Renal cortical epithelial cell (primary cell): ENCODE measurements around the gene FARS2. TPM values are rescaled to one million over a fixed set of nuclear protein-coding genes. Genes with fewer than 3 reads are reported as not detected.

Experiments used
- DNase-seq: peaks from one replicate; pipeline ENCODE4 v3.0.0-alpha.2; 2011; ENCODE audit warnings: low read depth
- total RNA-seq: library from RNA; depleted of rRNA; stranded (reverse); fragments of >200 nt; gene quantifications from 2 replicates; pipeline ENCODE4 v1.2.3, GENCODE V29; 2014

FARS2 gene
- total RNA-seq, 1 donor from 2014 or later, result 27.9 TPM

- peak; percentile 17 for DNase-seq
These were observed 63.9 kb downstream of the FARS2 start for GRCh38 chr6:5325173-5325572.

GRCh38 chr6:5326022-5326641 lies 64.8 kb downstream of the FARS2 start:
- no peak for DNase-seq

GRCh38 chr6:5328800-5329199 lies 67.5 kb downstream of the FARS2 start:
- DNase-seq, result no peak

GRCh38 chr6:5331845-5332442 lies 70.6 kb downstream of the FARS2 start:
- no peak for DNase-seq

- peak; percentile 20 for DNase-seq
These were observed 72.3 kb downstream of the FARS2 start for GRCh38 chr6:5333658-5334057.

GRCh38 chr6:5334341-5334740 lies 73.0 kb downstream of the FARS2 start:
- no peak for DNase-seq

- DNase-seq, result no peak
These were observed 73.7 kb downstream of the FARS2 start for GRCh38 chr6:5335020-5335419.

- peak; percentile 17 for DNase-seq
These were observed 76.3 kb downstream of the FARS2 start for GRCh38 chr6:5337573-5337972.

GRCh38 chr6:5338177-5338960 lies 77.1 kb downstream of the FARS2 start:
- DNase-seq, result no peak

- DNase-seq, result no peak
These were observed 78.5 kb downstream of the FARS2 start for GRCh38 chr6:5339786-5340185.

GRCh38 chr6:5341845-5342244 lies 80.5 kb downstream of the FARS2 start:
- no peak for DNase-seq

GRCh38 chr6:5343998-5344397 lies 82.7 kb downstream of the FARS2 start:
- DNase-seq, result no peak

- DNase-seq, result no peak
These were observed 84.0 kb downstream of the FARS2 start for GRCh38 chr6:5345324-5345723.

GRCh38 chr6:5351552-5352210 lies 90.4 kb downstream of the FARS2 start:
- no peak for DNase-seq

GRCh38 chr6:5353971-5354370 lies 92.7 kb downstream of the FARS2 start:
- no peak for DNase-seq

GRCh38 chr6:5357486-5357885 lies 96.2 kb downstream of the FARS2 start:
- no peak for DNase-seq

GRCh38 chr6:5359417-5359816 lies 98.1 kb downstream of the FARS2 start:
- peak; percentile 12 for DNase-seq

- DNase-seq, result peak; percentile 61
These were observed 100.1 kb downstream of the FARS2 start for GRCh38 chr6:5361396-5361795.

GRCh38 chr6:5365436-5366195 lies 104.3 kb downstream of the FARS2 start:
- no peak for DNase-seq

GRCh38 chr6:5366941-5367340 lies 105.6 kb downstream of the FARS2 start:
- DNase-seq, result no peak

GRCh38 chr6:5367510-5367909 lies 106.2 kb downstream of the FARS2 start:
- no peak for DNase-seq

GRCh38 chr6:5373430-5373829 lies 112.1 kb downstream of the FARS2 start:
- peak; percentile 11 for DNase-seq
